KMS-11 (cell line): Measurements from ENCODE around the gene MCF2L.

Experiments used
- H2AFZ ChIP-seq: fragments of 200-600 bp; sonication (generic); 2 replicates; pipeline ENCODE4 v1.6.1; 2016; ENCODE audit warnings: antibody characterized with exemption, mixed run types, low read depth
- H3K27ac ChIP-seq: fragments of 200-600 bp; sonication (generic); 2 replicates; pipeline ENCODE4 v1.6.1; 2016; ENCODE audit warnings: mild to moderate bottlenecking, mixed run types
- H3K27me3 ChIP-seq: fragments of 200-600 bp; sonication (generic); 2 replicates; pipeline ENCODE4 v1.6.1; 2017; ENCODE audit warnings: mild to moderate bottlenecking, low read depth, mixed run types, moderate library complexity; ENCODE audit not compliant: insufficient read depth
- H3K36me3 ChIP-seq: fragments of 200-600 bp; sonication (generic); 2 replicates; pipeline ENCODE4 v1.6.1; 2017; ENCODE audit warnings: mild to moderate bottlenecking, mixed run types; ENCODE audit not compliant: insufficient read depth
- H3K4me1 ChIP-seq: fragments of 200-600 bp; sonication (generic); 2 replicates; pipeline ENCODE4 v1.6.1; 2016; ENCODE audit warnings: mild to moderate bottlenecking, low read depth, mixed run types; ENCODE audit not compliant: poor library complexity, severe bottlenecking
- H3K4me2 ChIP-seq: fragments of 200-600 bp; sonication (generic); 2 replicates; pipeline ENCODE4 v1.7.0; 2016; ENCODE audit warnings: mild to moderate bottlenecking, mixed run types
- H3K4me3 ChIP-seq: fragments of 200-600 bp; sonication (generic); IDR thresholded peaks from 2 replicates; pipeline ENCODE4 v1.6.1; 2017; ENCODE audit warnings: low read depth, low read length, mixed read lengths; ENCODE audit not compliant: insufficient read depth
- H3K79me2 ChIP-seq: fragments of 200-600 bp; sonication (generic); 2 replicates; pipeline ENCODE4 v1.6.1; 2016; ENCODE audit warnings: low read depth, mixed run types; ENCODE audit not compliant: insufficient read depth
- H3K9ac ChIP-seq: fragments of 200-600 bp; sonication (generic); 2 replicates; pipeline ENCODE4 v1.6.1; 2016; ENCODE audit warnings: mild to moderate bottlenecking, mixed run types
- H4K20me1 ChIP-seq: fragments of 200-600 bp; sonication (generic); 2 replicates; pipeline ENCODE4 v1.6.1; 2016; ENCODE audit warnings: mild to moderate bottlenecking, mixed run types; ENCODE audit not compliant: insufficient read depth
- TF ChIP-seq, protein P1 (sequence below): fragments of 200-600 bp; sonication (generic); conservative IDR thresholded peaks from 2 replicates; pipeline ENCODE4 v1.6.1; 2017; ENCODE audit warnings: low read depth, mild to moderate bottlenecking, antibody characterized with exemption, low read length, moderate library complexity, mixed read lengths

Gene MCF2L

DNA sequence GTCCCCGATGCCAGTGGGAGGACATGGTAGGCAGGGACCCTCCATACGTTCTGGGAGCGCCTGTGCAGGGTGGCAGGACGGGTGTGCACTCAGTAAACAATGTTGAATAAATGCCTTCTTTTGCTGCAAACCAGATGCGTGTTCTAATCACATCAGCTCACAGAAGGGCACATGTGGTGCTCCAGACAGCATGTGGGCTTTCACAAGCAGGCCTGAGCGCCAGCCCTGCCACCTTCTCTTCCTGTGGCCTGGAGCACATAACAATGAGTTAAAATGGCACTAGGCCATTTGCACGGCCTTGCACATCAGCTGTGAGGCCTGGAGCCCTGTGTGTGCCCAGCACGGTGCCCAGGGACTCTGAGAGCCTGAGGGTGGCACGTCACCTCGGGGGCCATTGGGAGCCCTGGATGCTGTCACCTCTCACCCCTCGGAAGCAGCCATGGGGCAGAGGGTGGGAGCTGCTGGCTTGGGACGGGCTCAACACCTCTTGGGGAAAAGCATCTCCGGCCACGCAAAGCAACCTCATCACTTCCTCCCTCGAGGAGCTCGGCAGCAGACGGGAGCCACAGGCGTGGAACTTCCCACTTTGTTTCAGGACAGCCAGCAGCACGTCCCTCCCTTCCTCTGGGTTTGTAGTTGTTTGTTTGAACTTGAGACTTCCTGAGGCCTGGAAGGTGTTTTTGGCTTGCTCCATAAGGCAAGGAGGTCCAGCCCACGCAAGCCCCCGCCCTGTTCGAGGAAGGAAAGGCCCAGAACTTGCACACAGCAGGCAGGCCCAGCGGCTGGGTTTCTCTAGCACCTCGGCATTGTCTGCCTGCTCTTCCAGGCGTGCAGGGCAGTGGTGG lies 9.8 kb downstream of the MCF2L start:
- Histone ChIP-seq H3K27ac (no peak overlapping the region), H3K36me3 (no peaks in the 10 kb centered on the region), H3K9ac (no peak overlapping the region), H3K79me2 (no peaks in the 10 kb centered on the region), H3K4me1 (no peaks in the 10 kb centered on the region), H3K4me3 (no peak overlapping the region), H3K4me2 (no peak overlapping the region), H2AFZ (no peak overlapping the region), H3K27me3 (no peaks in the 10 kb centered on the region), H4K20me1 (no peaks in the 10 kb centered on the region)
- TF ChIP-seq, protein P1, sequence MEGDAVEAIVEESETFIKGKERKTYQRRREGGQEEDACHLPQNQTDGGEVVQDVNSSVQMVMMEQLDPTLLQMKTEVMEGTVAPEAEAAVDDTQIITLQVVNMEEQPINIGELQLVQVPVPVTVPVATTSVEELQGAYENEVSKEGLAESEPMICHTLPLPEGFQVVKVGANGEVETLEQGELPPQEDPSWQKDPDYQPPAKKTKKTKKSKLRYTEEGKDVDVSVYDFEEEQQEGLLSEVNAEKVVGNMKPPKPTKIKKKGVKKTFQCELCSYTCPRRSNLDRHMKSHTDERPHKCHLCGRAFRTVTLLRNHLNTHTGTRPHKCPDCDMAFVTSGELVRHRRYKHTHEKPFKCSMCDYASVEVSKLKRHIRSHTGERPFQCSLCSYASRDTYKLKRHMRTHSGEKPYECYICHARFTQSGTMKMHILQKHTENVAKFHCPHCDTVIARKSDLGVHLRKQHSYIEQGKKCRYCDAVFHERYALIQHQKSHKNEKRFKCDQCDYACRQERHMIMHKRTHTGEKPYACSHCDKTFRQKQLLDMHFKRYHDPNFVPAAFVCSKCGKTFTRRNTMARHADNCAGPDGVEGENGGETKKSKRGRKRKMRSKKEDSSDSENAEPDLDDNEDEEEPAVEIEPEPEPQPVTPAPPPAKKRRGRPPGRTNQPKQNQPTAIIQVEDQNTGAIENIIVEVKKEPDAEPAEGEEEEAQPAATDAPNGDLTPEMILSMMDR, result no peak

DNA sequence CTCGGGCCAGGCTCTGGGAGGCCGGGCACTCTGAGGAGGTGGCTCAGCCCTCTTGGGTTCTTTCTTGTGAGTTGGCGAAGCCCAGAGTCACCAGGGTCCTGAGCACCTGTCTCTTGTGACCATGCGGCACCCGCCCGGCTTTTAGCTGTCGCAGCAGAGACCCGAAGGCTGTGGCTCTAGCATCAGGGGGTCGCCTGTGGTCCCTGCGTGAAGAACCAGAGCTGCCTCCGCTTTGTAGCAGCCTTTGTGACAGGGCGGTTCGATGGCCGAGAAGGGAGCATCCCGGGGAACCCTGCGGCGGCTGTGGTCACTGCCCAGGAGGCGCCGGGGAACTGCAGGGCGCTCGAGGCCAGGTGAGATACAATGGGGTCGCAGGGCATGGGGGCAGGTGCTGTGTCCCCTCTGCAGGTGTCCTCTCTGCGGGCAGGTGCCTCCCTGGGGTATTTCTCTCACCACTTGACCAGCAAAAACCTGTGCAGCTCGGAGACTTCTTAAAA lies 10.4 kb downstream of the MCF2L start:
- Histone ChIP-seq H3K36me3 (no peaks in the 10 kb centered on the region), H3K27ac (no peak overlapping the region), H4K20me1 (no peaks in the 10 kb centered on the region), H3K27me3 (no peaks in the 10 kb centered on the region), H3K4me1 (no peaks in the 10 kb centered on the region), H2AFZ (no peak overlapping the region), H3K9ac (no peak overlapping the region), H3K4me2 (no peak overlapping the region), H3K4me3 (no peak overlapping the region), H3K79me2 (no peaks in the 10 kb centered on the region)
- TF ChIP-seq, protein P1, result no peak

DNA sequence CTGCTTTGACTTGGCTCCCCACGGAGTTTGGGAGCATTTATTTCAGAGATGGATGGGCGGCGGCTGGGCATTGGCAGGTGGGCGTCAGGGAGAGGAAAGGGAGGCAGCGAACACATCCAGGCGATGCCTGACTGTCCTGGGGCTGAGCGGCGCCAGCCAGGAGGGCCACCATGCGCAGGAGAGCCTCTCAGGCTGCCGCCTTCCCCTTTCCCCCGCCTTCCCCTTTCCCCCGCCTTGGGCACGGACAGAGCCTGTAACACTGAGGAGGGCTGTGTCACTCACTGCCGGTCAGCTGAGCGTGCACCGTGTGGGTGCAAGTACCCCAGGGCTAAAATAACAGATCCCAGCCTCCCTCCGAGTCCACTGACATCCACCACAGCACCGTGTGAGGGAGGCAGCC lies 11.4 kb downstream of the MCF2L start:
- Histone ChIP-seq H3K4me2 (no peak overlapping the region), H3K79me2 (no peaks in the 10 kb centered on the region), H3K4me3 (no peak overlapping the region), H3K27ac (no peak overlapping the region), H3K4me1 (no peaks in the 10 kb centered on the region), H3K9ac (no peak overlapping the region), H2AFZ (no peak overlapping the region), H3K36me3 (no peaks in the 10 kb centered on the region), H4K20me1 (no peaks in the 10 kb centered on the region), H3K27me3 (no peaks in the 10 kb centered on the region)
- TF ChIP-seq, protein P1, result no peak

DNA sequence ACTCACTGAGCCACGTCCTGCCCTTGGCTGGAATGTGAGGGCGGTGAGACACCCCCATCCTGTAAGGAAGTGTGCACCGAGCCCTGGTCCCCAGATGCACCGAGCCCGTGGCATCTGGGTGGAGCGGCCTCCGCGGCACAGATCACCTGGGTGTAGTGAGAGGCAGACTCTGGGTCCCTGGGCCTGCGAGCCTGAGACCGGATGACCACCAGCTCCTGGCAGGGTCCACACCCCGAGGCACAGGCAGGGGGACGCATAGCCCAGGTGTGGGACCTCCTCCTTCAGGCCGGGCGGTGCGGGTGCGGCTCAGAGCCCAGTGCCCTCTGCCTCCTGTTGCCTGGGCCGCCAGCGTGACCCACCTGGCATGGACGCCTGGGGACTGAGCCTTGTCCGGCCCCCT lies 12.4 kb downstream of the MCF2L start:
- H3K27me3 ChIP-seq, result no peaks in the 10 kb centered on the region
- H3K4me1 ChIP-seq, result no peaks in the 10 kb centered on the region
- H3K79me2 ChIP-seq, result no peaks in the 10 kb centered on the region
- no peak overlapping the region for H2AFZ ChIP-seq
- no peak overlapping the region for H3K9ac ChIP-seq
- no peaks in the 10 kb centered on the region for H4K20me1 ChIP-seq
- H3K27ac ChIP-seq, result no peak overlapping the region
- no peaks in the 10 kb centered on the region for H3K36me3 ChIP-seq
- TF ChIP-seq, protein P1, result no peak
- no peak overlapping the region for H3K4me2 ChIP-seq
- no peak overlapping the region for H3K4me3 ChIP-seq
